GM21423 (cell line): ENCODE results near the gene ADGRF3.
"Not testable (repeated sequence)": the region's sequence is repeated elsewhere in the genome, so short reads cannot be mapped to it uniquely, and the experiment has no call there.

Experiments
- ATAC-seq: cut with Tn5 transposase; IDR thresholded peaks from one replicate; pipeline ENCODE4 v1.9.1; 2021; ENCODE audit warnings: mild to moderate bottlenecking, moderate library complexity; ENCODE audit not compliant: unreplicated experiment

Gene ADGRF3

GRCh38 chr2:26324479-26324878 is 22.1 kb downstream of the ADGRF3 start:
- ATAC-seq: not testable (repeated sequence)

DNA sequence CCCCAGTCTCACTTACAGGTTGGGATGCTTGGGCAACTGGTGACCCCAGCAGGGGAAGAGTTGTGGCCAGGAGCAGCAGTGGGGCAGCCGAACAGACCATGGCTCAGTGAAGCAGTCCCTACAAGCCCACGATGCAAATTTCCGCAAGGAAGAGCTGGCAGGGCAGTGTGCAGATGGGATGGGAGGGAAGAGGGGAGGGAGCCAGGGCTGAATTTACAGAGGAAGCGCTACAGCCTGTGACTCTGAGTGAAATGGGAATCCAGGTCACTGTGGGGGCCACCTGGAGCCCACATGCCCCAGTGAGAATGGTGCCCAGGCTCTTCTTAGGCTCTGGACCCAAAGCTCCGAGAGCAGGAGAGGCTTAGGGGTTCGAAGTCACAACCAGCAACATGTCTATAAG is 27.6 kb downstream of the ADGRF3 start:
- ATAC-seq: no peak

GRCh38 chr2:26317377-26318105 is 29.0 kb downstream of the ADGRF3 start:
- no peak for ATAC-seq

- ATAC-seq: no peak
Observed at GRCh38 chr2:26316845-26317244, 29.7 kb downstream of the ADGRF3 start.

DNA sequence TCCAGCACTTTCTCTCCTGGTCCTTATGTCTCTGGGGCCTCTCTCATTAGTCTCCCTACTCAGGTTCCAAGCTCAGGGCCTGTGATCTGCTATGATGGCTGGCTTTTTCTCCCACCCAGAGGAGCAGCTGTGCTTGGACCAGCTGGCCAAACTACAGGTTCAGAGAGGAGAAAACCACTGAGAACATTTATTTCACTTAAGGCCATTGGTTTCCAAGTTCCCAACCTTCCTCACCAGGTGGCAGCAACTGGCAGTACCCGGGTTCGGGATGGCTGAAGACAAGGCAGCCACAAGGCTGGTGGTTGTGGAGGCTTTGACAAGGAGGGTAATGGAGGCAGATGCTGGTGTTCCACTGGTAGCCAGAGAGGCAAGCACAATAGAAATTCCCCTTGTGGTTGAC is 30.5 kb downstream of the ADGRF3 start:
- ATAC-seq: no peak

DNA sequence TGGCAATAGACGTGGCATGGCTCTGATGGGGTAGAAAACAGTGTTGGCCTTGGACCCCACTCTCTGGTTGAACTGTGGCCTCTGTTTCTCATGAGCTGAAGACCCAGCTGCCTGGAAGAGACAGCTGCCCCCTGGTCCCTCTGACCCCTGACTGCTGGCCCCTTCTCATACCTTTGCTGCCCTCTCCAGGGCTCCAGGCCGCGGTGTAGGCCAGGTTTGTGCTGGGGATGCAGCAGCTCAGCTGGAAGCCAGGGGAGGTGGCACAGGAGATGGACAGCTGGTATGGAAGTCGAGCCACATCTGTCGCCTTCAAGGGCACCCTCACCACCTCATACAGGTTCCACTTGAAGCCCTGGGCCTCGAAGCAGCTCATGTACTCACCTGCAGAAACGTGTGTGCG is 32.3 kb downstream of the ADGRF3 start:
- no peak for ATAC-seq

DNA sequence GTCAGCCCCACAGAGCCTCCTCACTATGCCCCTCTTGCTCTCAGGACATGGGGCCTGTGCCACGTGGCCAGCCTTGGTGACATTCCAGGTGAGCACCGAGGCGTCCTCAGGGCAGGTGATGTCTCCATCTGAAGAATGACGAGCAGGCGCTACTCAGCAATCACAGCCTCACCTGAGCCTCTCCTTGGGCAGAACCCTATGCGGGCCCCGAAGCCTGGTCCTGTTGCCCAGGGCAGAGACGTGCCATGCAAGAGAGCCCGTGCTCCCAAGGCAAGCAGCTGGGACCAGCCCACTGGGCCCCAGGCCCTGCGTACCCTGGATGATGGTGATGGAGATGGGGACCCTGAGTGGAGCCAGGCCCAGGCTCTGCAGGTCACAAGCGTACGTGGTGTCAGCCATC is 33.1 kb downstream of the ADGRF3 start:
- no peak for ATAC-seq

DNA sequence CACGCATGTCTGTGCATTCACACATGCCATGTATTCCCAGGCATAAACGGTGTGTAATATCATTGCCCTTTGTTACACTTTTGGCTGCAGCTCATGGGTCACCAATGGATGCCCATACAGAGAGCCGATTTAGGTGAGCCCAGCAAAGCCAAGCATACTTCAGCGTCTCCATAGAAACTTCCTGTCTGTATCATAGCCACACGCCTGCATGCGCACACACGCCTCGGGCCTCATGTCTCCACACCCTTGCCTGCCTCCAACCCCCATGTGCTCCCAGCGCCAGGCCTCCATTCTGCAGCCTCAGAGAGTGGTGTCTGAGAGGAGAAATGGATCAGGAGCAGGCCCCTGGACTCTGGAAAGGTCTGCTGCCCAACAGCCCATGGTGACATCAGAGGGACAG is 34.1 kb downstream of the ADGRF3 start:
- ATAC-seq: no peak

GRCh38 chr2:26309921-26310320 is 36.7 kb downstream of the ADGRF3 start:
- no peak for ATAC-seq

- no peak for ATAC-seq
Observed at GRCh38 chr2:26305540-26305939, 41.0 kb downstream of the ADGRF3 start.

- not testable (repeated sequence) for ATAC-seq
Observed at GRCh38 chr2:26305094-26305493, 41.5 kb downstream of the ADGRF3 start.

- ATAC-seq: no peak
Observed at GRCh38 chr2:26302846-26303245, 43.7 kb downstream of the ADGRF3 start.

DNA sequence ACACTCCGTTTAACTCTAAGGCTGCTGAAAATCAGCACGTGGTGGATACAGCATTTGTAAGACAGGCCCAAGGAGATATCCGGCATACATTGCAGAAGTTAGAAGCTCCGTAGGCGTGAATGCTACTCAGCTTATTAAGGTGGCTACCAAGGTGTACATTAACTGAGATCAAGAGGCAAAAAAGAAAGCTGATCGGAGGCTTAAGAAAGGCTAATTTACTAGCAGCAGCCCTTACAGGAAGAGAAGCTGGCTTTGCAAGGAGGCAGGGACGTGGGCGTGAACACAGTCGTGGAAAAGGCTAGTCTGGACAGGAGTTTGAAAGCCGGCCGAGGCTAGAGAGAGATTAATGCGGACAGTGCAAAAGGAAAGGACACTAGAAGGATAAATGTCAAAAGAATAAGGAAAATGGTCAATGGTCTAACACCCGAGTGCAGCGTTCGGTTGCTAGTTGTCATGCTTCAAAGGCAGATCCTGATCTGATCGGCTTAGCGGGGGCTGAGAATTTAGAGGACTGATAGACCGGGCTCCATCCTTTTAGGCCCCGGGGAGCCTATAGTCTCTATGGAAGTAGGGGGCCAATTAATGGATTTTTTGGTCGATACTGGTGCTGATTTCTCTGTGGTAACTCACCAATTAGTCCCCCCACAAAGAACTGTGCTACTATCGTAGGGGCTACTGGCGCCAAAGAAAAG is 46.2 kb downstream of the ADGRF3 start:
- ATAC-seq: no peak

DNA sequence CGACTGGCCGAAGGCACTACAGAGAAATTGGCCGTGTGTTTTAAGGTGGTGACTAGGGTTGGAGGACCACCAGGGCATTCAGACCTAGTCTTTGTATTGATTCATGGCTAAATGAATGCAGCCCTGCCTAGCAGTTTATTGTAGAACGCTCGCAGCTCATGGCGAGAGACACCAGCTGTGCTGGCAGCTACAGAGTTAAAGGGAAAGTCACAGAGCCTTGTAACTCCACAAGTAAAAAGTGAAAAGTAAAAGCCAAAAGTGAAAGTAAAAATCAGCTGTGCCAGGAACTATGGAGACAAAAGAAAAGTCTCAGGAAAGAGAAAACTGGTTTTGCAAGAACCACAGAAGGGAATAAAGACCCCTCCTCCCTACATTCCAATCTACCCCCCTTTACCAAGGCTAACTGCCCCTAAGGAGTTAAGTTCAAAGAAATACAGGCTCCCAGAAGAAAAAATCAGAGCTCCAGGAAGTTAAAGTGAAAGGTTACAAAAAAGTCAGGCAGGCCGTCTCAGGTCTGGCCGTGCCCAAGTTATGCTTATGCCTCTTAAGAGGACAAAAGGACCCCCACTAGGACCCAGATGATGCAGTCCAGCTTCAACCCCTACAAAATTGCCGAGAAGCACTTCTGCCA is 47.0 kb downstream of the ADGRF3 start:
- ATAC-seq: no peak

DNA sequence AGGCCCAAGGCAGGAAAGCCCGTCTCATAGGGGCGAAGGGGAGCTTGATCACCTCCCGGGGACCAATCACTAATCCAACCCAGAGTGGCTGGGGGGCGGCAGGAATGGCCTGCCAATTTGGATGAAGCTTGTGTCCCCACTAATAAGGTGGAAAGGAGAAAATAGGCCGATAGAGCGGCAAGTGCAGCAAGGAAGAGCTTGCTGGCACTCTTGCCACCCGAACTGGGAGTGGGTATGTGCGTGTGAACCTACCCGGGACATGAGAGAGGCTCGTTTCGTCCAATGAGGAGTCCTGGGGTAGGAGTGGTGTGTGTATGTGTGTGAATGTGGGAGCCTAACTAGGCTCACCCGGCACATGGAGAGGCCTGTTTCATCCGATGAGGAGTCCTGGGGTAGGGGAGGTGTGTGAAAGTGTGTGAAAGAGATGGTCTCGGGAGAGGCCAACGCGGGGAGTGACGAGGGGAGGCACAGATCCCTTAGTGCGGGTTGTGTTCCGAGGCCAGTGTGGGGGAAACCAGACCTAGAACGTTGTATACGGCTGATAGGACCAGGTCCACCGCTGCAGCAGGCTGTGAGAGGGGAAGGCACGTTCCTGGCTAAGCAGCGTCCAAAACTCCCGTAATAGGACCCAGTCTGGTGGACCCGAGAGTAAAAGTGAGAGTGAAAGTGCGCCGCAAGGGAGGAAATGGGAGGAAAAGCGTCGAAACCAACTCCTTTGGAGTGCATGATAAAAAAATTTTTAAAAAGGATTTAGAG is 47.8 kb downstream of the ADGRF3 start:
- no peak for ATAC-seq

- ATAC-seq: no peak
Observed at GRCh38 chr2:26298286-26298637, 48.3 kb downstream of the ADGRF3 start.

- no peak for ATAC-seq
Observed at GRCh38 chr2:26297061-26297460, 49.5 kb downstream of the ADGRF3 start.

- no peak for ATAC-seq
Observed at GRCh38 chr2:26295511-26295910, 51.1 kb downstream of the ADGRF3 start.

GRCh38 chr2:26292646-26293045 is 53.9 kb downstream of the ADGRF3 start:
- no peak for ATAC-seq

DNA sequence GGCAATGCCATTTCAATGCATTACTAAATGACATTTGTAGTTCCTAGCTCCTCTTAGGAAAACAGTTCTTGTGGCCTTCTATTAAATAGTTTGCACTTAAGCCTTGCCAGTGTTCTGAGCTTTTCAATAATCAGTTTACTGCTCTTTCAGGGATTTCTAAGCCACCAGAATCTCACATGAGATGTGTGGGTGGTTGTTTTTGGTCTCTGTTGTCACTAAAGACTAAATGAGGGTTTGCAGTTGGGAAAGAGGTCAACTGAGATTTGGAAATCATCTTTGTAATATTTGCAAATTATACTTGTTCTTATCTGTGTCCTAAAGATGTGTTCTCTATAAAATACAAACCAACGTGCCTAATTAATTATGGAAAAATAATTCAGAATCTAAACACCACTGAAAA is 56.6 kb downstream of the ADGRF3 start:
- no peak for ATAC-seq

DNA sequence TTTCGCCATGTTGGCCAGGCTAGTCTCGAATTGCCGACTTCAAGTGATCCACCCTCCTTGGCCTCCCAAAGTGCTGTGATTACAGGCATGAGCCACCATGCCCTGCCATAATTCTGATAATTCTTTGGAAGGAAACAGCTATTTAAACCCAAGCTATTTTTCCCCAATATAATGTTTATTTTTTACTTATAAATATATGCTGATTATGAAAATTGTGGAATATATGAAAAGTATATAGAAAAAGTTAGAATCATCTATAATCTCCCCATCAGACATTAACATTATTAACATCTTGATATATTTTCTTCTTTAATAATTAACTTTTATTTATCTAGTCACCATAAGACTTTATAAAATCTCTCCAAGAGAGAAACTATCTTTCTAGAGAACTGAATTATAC is 60.7 kb downstream of the ADGRF3 start:
- no peak for ATAC-seq

DNA sequence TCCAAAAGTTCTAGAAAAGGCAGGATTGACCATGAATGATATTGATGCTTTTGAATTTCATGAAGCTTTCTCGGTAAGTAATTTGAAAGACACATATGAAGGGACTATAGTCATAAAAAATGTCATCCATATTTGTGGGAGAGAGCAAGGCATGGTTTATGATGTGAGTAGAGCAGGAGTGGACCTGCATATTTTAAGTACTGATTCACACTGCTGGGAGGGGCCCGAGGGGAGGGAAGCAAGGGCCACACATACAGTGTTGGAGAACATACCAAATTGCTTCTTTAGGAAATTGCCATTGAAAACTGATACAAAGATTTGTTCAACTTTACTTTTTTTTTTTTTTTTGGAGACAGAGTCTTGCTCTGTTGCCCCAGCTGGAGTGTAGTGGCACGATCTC is 62.5 kb downstream of the ADGRF3 start:
- ATAC-seq: no peak
